ENCODE measurements around the gene CFAP20DC.
"Not testable (repeated sequence)": the region's sequence is repeated elsewhere in the genome, so short reads cannot be mapped to it uniquely, and the experiment has no call there.

- TF ChIP-seq CTCF (IDR thresholded peaks at IDR 0.05; ENCODE audit: low read depth, low read length); POLR2A (IDR thresholded peaks at IDR 0.05; ENCODE audit: extremely low read depth, insufficient read length); MAX (IDR thresholded peaks at IDR 0.05; ENCODE audit: low read depth, low read length): not testable (repeated sequence)
These were observed 353.0 kb downstream of the CFAP20DC start for GRCh38 chr3:58696813-58697212.
